ENCODE data around the gene KIAA1328. TPM values are rescaled to one million over a fixed set of nuclear protein-coding genes. Genes with fewer than 3 reads are reported as not detected.

KIAA1328 gene
- total RNA-seq, 4 donors from 2014 or later: 3.4 to 8.3 (median 6.6) TPM

DNA sequence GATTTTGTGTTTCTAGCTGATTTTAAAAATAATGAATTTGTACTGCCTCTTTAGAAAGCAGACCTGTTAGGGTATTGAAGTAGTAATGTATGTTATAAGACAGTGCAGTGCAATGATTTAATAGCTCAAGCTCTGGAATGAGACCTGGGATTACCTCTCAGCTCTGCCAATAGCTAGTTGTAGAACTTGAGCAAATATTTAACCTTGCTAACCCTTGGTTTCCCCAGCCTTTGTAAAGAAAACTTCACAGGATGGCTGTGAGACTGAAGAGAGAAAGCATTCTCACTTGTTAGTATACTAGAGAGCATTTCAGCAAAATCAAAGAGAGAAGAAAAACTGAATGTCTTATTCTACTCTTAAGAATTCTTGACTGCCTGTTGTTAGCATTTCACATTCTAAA lies 293.9 kb downstream of the KIAA1328 start:
- TF ChIP-seq, protein P1, sequence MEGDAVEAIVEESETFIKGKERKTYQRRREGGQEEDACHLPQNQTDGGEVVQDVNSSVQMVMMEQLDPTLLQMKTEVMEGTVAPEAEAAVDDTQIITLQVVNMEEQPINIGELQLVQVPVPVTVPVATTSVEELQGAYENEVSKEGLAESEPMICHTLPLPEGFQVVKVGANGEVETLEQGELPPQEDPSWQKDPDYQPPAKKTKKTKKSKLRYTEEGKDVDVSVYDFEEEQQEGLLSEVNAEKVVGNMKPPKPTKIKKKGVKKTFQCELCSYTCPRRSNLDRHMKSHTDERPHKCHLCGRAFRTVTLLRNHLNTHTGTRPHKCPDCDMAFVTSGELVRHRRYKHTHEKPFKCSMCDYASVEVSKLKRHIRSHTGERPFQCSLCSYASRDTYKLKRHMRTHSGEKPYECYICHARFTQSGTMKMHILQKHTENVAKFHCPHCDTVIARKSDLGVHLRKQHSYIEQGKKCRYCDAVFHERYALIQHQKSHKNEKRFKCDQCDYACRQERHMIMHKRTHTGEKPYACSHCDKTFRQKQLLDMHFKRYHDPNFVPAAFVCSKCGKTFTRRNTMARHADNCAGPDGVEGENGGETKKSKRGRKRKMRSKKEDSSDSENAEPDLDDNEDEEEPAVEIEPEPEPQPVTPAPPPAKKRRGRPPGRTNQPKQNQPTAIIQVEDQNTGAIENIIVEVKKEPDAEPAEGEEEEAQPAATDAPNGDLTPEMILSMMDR (IDR thresholded peaks at IDR 0.05 in 4 of 5, conservative IDR thresholded peaks at IDR 0.05 in 1 of 5): no peak
- no peak for TF ChIP-seq POLR2A (IDR thresholded peaks at IDR 0.05)
- in situ Hi-C loops (cut with MboI; ENCODE audit: low sequenced_read_pairs in 4 of 4): no loop called here
- intact Hi-C loops (cut with DNase I; ENCODE audit: low total_unique reads): no loop called here
- no peak for ATAC-seq
- Histone ChIP-seq H3K36me3 (no peaks in the 10 kb centered on the region), H3K4me1 (no peaks in the 10 kb centered on the region), H3K27ac (no peak overlapping the region), H3K27me3 (no peaks in the 10 kb centered on the region), H3K4me3 (no peak overlapping the region), H3K9me3 (no peaks in the 10 kb centered on the region)
- no peak for DNase-seq

- H3K4me1 ChIP-seq: no peaks in the 10 kb centered on the region
- no peaks in the 10 kb centered on the region for H3K36me3 ChIP-seq
- no peak for DNase-seq
- H3K27me3 ChIP-seq: no peaks in the 10 kb centered on the region
- intact Hi-C loops (cut with DNase I; ENCODE audit: low total_unique reads): no loop called here
- in situ Hi-C loops (cut with MboI; ENCODE audit: low sequenced_read_pairs in 4 of 4): no loop called here
- no peak for ATAC-seq
- no peak overlapping the region for H3K27ac ChIP-seq
- H3K9me3 ChIP-seq: no peaks in the 10 kb centered on the region
- TF ChIP-seq POLR2A (IDR thresholded peaks at IDR 0.05): no peak
- TF ChIP-seq, protein P1 (IDR thresholded peaks at IDR 0.05 in 4 of 5, conservative IDR thresholded peaks at IDR 0.05 in 1 of 5): no peak
- H3K4me3 ChIP-seq: no peak overlapping the region
Measured at GRCh38 chr18:37124516-37124915, 295.6 kb downstream of the KIAA1328 start.

DNA sequence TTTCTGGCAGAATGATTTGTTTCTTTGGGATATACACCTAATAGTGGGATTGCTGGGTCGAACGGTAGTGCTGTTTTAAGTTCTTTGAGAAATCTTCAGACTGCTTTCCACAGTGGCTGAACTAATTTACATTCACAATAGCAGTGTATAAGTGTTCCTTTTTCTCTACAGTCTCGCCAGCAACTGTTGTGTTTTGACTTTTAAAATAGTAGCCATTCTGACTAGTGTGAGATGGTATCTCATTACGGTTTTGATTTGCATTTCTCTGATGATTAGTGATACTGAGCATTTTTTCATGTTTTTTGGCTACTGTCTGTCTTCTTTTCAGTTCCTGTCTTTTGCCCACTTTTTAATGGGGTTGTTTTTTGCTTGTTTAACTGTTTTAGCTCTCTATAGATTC lies 306.2 kb downstream of the KIAA1328 start:
- Histone ChIP-seq H3K36me3 (no peaks in the 10 kb centered on the region), H3K27ac (no peak overlapping the region), H3K9me3 (no peaks in the 10 kb centered on the region), H3K27me3 (no peaks in the 10 kb centered on the region), H3K4me1 (no peaks in the 10 kb centered on the region), H3K4me3 (no peak overlapping the region)
- ATAC-seq (no peak), DNase-seq (no peak)
- in situ Hi-C loops (cut with MboI; ENCODE audit: low sequenced_read_pairs in 4 of 4) (no loop called here), intact Hi-C loops (cut with DNase I; ENCODE audit: low total_unique reads) (no loop called here)
- TF ChIP-seq, protein P1 (IDR thresholded peaks at IDR 0.05 in 4 of 5, conservative IDR thresholded peaks at IDR 0.05 in 1 of 5): no peak
- TF ChIP-seq POLR2A (IDR thresholded peaks at IDR 0.05): no peak

DNA sequence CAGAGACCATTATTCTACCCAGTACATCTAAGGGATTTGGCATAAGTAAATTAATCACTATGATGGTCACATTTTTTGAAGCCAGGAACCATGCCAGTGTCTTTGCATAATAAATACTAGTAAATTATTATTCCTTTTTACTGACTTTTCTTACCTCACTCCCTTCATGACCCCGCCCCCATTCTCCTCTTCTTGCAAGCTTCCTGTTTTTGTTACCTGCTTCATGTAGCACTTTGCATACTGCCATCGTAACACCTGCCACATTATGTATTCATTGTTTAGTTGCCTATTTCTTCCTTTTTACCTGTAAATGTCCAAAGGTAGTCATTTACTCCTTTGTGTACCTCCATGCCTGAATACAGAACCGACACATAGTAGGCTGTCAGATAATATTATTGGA lies 309.5 kb downstream of the KIAA1328 start:
- in situ Hi-C loops (cut with MboI; ENCODE audit: low sequenced_read_pairs in 4 of 4): no loop called here
- H3K4me3 ChIP-seq: no peak overlapping the region
- no peaks in the 10 kb centered on the region for H3K27me3 ChIP-seq

GRCh38 chr18:37139876-37140275 lies 310.9 kb downstream of the KIAA1328 start:
- ATAC-seq (no peak), DNase-seq (no peak)
- Histone ChIP-seq H3K4me3 (no peak overlapping the region), H3K27me3 (no peaks in the 10 kb centered on the region), H3K36me3 (no peaks in the 10 kb centered on the region), H3K4me1 (no peaks in the 10 kb centered on the region), H3K27ac (no peak overlapping the region), H3K9me3 (no peaks in the 10 kb centered on the region)
- intact Hi-C loops (cut with DNase I; ENCODE audit: low total_unique reads) (no loop called here), in situ Hi-C loops (cut with MboI; ENCODE audit: low sequenced_read_pairs in 4 of 4) (no loop called here)
- no peak for TF ChIP-seq POLR2A (IDR thresholded peaks at IDR 0.05)
- TF ChIP-seq, protein P1 (IDR thresholded peaks at IDR 0.05 in 4 of 5, conservative IDR thresholded peaks at IDR 0.05 in 1 of 5): no peak

More for the DNA sequence above, 309.5 kb downstream of the KIAA1328 start:
- H3K36me3 ChIP-seq: no peaks in the 10 kb centered on the region
- no peaks in the 10 kb centered on the region for H3K4me1 ChIP-seq
- DNase-seq (no peak), ATAC-seq (no peak)
- H3K9me3 ChIP-seq: no peaks in the 10 kb centered on the region
- H3K27ac ChIP-seq: no peak overlapping the region
- no peak for TF ChIP-seq POLR2A (IDR thresholded peaks at IDR 0.05)
- TF ChIP-seq, protein P1 (IDR thresholded peaks at IDR 0.05 in 4 of 5, conservative IDR thresholded peaks at IDR 0.05 in 1 of 5): no peak
- intact Hi-C loops (cut with DNase I; ENCODE audit: low total_unique reads): no loop called here
